K562 (cell line): ENCODE data around the gene FMO5.

ENCODE experiments used
- DPF2 ChIP-seq: fragments of 450-650 bp; IDR thresholded peaks from 2 replicates; pipeline ENCODE4 v1.6.1; 2016
- FOXM1 ChIP-seq, 2 experiments: fragments of 450-650 bp in 1 of 2; sonication (generic) in 1 of 2; formaldehyde crosslinking in 1 of 2; IDR thresholded peaks; 2 replicates each; pipeline versions ENCODE4 v1.6.1 to v1.9.0; 2017 to 2022; ENCODE audit warnings: low read depth in 2 of 2, mild to moderate bottlenecking in 2 of 2, missing genetic modification reagents in 1 of 2, moderate library complexity in 1 of 2
- MAZ ChIP-seq, 2 experiments: fragments of 450-650 bp in 1 of 2; sonication (generic) in 1 of 2; formaldehyde crosslinking; IDR thresholded peaks in 1 of 2; conservative IDR thresholded peaks in 1 of 2; 2 replicates each; pipeline versions ENCODE4 v1.4.0 to v1.5.0; 2020; ENCODE audit warnings: mild to moderate bottlenecking in 1 of 2, missing genetic modification reagents in 1 of 2
- MYC ChIP-seq, 2 experiments: fragments of 250-450 bp in 1 of 2; sonication (Bioruptor Pico) in 1 of 2; IDR thresholded peaks; 2 replicates each; pipeline versions ENCODE4 v1.5.1 to v1.6.1; 2012 to 2021; ENCODE audit warnings: low read depth in 2 of 2, borderline replicate concordance in 1 of 2, improper control_type of control experiment in 1 of 2, low read length in 1 of 2, mild to moderate bottlenecking in 1 of 2, moderate library complexity in 1 of 2
- NCOR1 ChIP-seq: fragments of 450-650 bp; IDR thresholded peaks from 2 replicates; pipeline ENCODE4 v1.6.1; 2016; ENCODE audit warnings: mild to moderate bottlenecking, moderate library complexity
- NFYB ChIP-seq: IDR thresholded peaks from 2 replicates; pipeline ENCODE4 v1.6.1; 2011; ENCODE audit warnings: mild to moderate bottlenecking, moderate library complexity; ENCODE audit not compliant: insufficient read length; ENCODE audit errors: extremely low read depth
- TBP ChIP-seq: optimal IDR thresholded peaks from 2 replicates; pipeline ENCODE3; 2011; ENCODE audit warnings: low read depth, low read length, improper control_type of control experiment
- TF ChIP-seq, protein P1 (sequence below), 3 experiments: IDR thresholded peaks in 2 of 3; conservative IDR thresholded peaks in 1 of 3; 2 replicates each; pipeline ENCODE4 v1.5.1; 2011 to 2012; ENCODE audit warnings: low read length in 3 of 3, mild to moderate bottlenecking in 3 of 3, control low read depth in 2 of 3, improper control_type of control experiment in 1 of 3, inconsistent platforms in 1 of 3, low read depth in 1 of 3, mixed read lengths in 1 of 3, moderate library complexity in 1 of 3; ENCODE audit not compliant: insufficient read depth in 2 of 3
- TF ChIP-seq, protein P2 (sequence below): fragments of 450-650 bp; formaldehyde crosslinking; IDR thresholded peaks from 2 replicates; pipeline ENCODE4 v1.4.0; 2022; ENCODE audit warnings: mild to moderate bottlenecking, moderate library complexity
- TF ChIP-seq, protein P3 (sequence below): fragments of 450-650 bp; conservative IDR thresholded peaks from 2 replicates; pipeline ENCODE4 v1.6.1; 2016; ENCODE audit warnings: missing genetic modification characterization, low read depth, mild to moderate bottlenecking, control low read depth, missing compliant biosample characterization

DNA sequence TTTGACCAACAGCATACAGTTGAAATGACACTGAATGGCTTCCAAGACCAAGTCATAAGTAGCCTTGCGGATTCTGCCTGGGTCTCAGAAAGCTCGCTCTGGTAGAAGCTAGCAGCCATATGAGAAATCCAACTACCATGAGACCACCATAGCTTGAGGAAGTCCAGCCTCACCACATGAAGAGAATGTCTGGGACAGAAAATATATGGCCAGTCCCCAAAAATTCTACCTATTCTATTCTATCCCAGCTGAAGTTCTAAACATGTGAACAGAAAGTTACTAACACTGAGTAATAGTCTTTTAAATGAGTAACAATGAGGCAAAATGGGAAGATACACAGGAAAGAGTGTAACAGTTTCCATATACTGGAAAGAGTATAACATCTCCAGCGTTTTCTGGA is 9.0 kb downstream of the FMO5 start:
- TF ChIP-seq MYC (IDR thresholded peaks at IDR 0.05; ENCODE audit: low read depth, low read length) = no peak
- TF ChIP-seq MYC (CRISPR knock-in tag; IDR thresholded peaks at IDR 0.05; ENCODE audit: borderline replicate concordance, low read depth) = no peak
- TF ChIP-seq NCOR1 = no peak
- no peak for TF ChIP-seq NFYB
- TF ChIP-seq, protein P1, sequence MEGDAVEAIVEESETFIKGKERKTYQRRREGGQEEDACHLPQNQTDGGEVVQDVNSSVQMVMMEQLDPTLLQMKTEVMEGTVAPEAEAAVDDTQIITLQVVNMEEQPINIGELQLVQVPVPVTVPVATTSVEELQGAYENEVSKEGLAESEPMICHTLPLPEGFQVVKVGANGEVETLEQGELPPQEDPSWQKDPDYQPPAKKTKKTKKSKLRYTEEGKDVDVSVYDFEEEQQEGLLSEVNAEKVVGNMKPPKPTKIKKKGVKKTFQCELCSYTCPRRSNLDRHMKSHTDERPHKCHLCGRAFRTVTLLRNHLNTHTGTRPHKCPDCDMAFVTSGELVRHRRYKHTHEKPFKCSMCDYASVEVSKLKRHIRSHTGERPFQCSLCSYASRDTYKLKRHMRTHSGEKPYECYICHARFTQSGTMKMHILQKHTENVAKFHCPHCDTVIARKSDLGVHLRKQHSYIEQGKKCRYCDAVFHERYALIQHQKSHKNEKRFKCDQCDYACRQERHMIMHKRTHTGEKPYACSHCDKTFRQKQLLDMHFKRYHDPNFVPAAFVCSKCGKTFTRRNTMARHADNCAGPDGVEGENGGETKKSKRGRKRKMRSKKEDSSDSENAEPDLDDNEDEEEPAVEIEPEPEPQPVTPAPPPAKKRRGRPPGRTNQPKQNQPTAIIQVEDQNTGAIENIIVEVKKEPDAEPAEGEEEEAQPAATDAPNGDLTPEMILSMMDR (IDR thresholded peaks at IDR 0.05 in 2 of 3, conservative IDR thresholded peaks at IDR 0.05 in 1 of 3; ENCODE audit: insufficient read depth in 2 of 3, low read depth in 1 of 3, low read length in 3 of 3) = no peak
- TF ChIP-seq FOXM1 (IDR thresholded peaks at IDR 0.05; ENCODE audit: low read depth) = no peak
- no peak for TF ChIP-seq FOXM1 (CRISPR knock-in tag; IDR thresholded peaks at IDR 0.05; ENCODE audit: low read depth)
- no peak for TF ChIP-seq TBP
- no peak for TF ChIP-seq DPF2
- TF ChIP-seq, protein P2, sequence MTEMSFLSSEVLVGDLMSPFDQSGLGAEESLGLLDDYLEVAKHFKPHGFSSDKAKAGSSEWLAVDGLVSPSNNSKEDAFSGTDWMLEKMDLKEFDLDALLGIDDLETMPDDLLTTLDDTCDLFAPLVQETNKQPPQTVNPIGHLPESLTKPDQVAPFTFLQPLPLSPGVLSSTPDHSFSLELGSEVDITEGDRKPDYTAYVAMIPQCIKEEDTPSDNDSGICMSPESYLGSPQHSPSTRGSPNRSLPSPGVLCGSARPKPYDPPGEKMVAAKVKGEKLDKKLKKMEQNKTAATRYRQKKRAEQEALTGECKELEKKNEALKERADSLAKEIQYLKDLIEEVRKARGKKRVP (CRISPR knock-in tag) = no peak
- TF ChIP-seq MAZ (CRISPR knock-in tag; conservative IDR thresholded peaks at IDR 0.05 in 1 of 2, IDR thresholded peaks at IDR 0.05 in 1 of 2) = no peak
- TF ChIP-seq, protein P3, sequence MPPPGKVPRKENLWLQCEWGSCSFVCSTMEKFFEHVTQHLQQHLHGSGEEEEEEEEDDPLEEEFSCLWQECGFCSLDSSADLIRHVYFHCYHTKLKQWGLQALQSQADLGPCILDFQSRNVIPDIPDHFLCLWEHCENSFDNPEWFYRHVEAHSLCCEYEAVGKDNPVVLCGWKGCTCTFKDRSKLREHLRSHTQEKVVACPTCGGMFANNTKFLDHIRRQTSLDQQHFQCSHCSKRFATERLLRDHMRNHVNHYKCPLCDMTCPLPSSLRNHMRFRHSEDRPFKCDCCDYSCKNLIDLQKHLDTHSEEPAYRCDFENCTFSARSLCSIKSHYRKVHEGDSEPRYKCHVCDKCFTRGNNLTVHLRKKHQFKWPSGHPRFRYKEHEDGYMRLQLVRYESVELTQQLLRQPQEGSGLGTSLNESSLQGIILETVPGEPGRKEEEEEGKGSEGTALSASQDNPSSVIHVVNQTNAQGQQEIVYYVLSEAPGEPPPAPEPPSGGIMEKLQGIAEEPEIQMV = no peak
